ENCODE results near the gene MED29. TPM values are rescaled to one million over a fixed set of nuclear protein-coding genes. Genes with fewer than 3 reads are reported as not detected.

The MED29 gene
- total and polyA plus RNA-seq, 2 experiments from 2014 or later, result 43.8 to 59.6 TPM

GRCh38 chr19:39405261-39405957 is 14.2 kb downstream of the MED29 start:
- Histone ChIP-seq H3K27me3 (no peaks in the 10 kb centered on the region), H3K4me1 (ENCODE audit: low read depth) (peaks cover 20% of the 10 kb centered on the region), H3K36me3 (no peaks in the 10 kb centered on the region), H3K4me3 (no peak overlapping the region), H3K9me3 (ENCODE audit: low read depth) (no peaks in the 10 kb centered on the region), H3K27ac (no peak overlapping the region)
- DNase-seq (ENCODE audit: low read depth in 1 of 2, low spot score in 1 of 2), result no peak
- TF ChIP-seq CTCF (IDR thresholded peaks at IDR 0.05; ENCODE audit: low read depth, low read length), result no peak

GRCh38 chr19:39405958-39406655 is 14.9 kb downstream of the MED29 start:
- peaks cover 27% of the 10 kb centered on the region for H3K4me1 ChIP-seq (ENCODE audit: low read depth)
- H3K9me3 ChIP-seq (ENCODE audit: low read depth), result no peaks in the 10 kb centered on the region
- H3K27me3 ChIP-seq, result no peaks in the 10 kb centered on the region
- H3K4me3 ChIP-seq, result peak overlapping the region; percentile 89
- H3K27ac ChIP-seq, result peak overlapping the region; percentile 21
- no peak for TF ChIP-seq CTCF (IDR thresholded peaks at IDR 0.05; ENCODE audit: low read depth, low read length)
- no peak for DNase-seq (ENCODE audit: low read depth in 1 of 2, low spot score in 1 of 2)
- no peaks in the 10 kb centered on the region for H3K36me3 ChIP-seq

GRCh38 chr19:39406656-39407409 is 15.7 kb downstream of the MED29 start, which contains the start of gene ZFP36:
ZFP36 (plus strand) TSS chr19:39406847; CDS start chr19:39406905, 58 bp downstream.
- no peak for TF ChIP-seq CTCF (IDR thresholded peaks at IDR 0.05; ENCODE audit: low read depth, low read length)
- Histone ChIP-seq H3K9me3 (ENCODE audit: low read depth) (no peaks in the 10 kb centered on the region), H3K4me1 (ENCODE audit: low read depth) (peaks cover 27% of the 10 kb centered on the region), H3K36me3 (no peaks in the 10 kb centered on the region), H3K27me3 (no peaks in the 10 kb centered on the region), H3K4me3 (peak within 1 kb of the TSS; percentile 89), H3K27ac (peak within 1 kb of the TSS; percentile 86)
- peak; percentile 90 for DNase-seq (ENCODE audit: low read depth in 1 of 2, low spot score in 1 of 2)

- no peaks in the 10 kb centered on the region for H3K27me3 ChIP-seq
- DNase-seq (ENCODE audit: low read depth in 1 of 2, low spot score in 1 of 2), result no peak
- peak overlapping the region; percentile 86 for H3K27ac ChIP-seq
- H3K4me1 ChIP-seq (ENCODE audit: low read depth), result peaks cover 22% of the 10 kb centered on the region
- TF ChIP-seq CTCF (IDR thresholded peaks at IDR 0.05; ENCODE audit: low read depth, low read length), result no peak
- no peaks in the 10 kb centered on the region for H3K36me3 ChIP-seq
- H3K9me3 ChIP-seq (ENCODE audit: low read depth), result no peaks in the 10 kb centered on the region
- H3K4me3 ChIP-seq, result peak overlapping the region; percentile 89
Measured at GRCh38 chr19:39407410-39407659, 16.2 kb downstream of the MED29 start.

- DNase-seq (ENCODE audit: low read depth in 1 of 2, low spot score in 1 of 2), result peak in 1 of 2 donors; percentile 50
- peaks cover 21% of the 10 kb centered on the region for H3K4me1 ChIP-seq (ENCODE audit: low read depth)
Measured at GRCh38 chr19:39407660-39408391, 16.6 kb downstream of the MED29 start.

More at GRCh38 chr19:39407660-39408391, 16.6 kb downstream of the MED29 start:
- TF ChIP-seq CTCF (IDR thresholded peaks at IDR 0.05; ENCODE audit: low read depth, low read length), result no peak
- peak overlapping the region; percentile 89 for H3K4me3 ChIP-seq
- no peak overlapping the region for H3K27ac ChIP-seq
- H3K9me3 ChIP-seq (ENCODE audit: low read depth), result no peaks in the 10 kb centered on the region
- H3K27me3 ChIP-seq, result no peaks in the 10 kb centered on the region
- H3K36me3 ChIP-seq, result no peaks in the 10 kb centered on the region
